HCT116 (cell line): ENCODE data around the gene TRAF3.

Source experiments
- POLR2A ChIP-seq: IDR thresholded peaks from 2 replicates; pipeline ENCODE4 v1.7.0; 2011; ENCODE audit warnings: borderline replicate concordance; ENCODE audit not compliant: insufficient read depth, insufficient read length; ENCODE audit errors: extremely low read depth
- TCF7L2 ChIP-seq: IDR thresholded peaks from 2 replicates; pipeline ENCODE4 v1.7.0; 2011; ENCODE audit warnings: borderline replicate concordance, inconsistent platforms; ENCODE audit not compliant: insufficient read depth, insufficient read length; ENCODE audit errors: extremely low read depth

DNA sequence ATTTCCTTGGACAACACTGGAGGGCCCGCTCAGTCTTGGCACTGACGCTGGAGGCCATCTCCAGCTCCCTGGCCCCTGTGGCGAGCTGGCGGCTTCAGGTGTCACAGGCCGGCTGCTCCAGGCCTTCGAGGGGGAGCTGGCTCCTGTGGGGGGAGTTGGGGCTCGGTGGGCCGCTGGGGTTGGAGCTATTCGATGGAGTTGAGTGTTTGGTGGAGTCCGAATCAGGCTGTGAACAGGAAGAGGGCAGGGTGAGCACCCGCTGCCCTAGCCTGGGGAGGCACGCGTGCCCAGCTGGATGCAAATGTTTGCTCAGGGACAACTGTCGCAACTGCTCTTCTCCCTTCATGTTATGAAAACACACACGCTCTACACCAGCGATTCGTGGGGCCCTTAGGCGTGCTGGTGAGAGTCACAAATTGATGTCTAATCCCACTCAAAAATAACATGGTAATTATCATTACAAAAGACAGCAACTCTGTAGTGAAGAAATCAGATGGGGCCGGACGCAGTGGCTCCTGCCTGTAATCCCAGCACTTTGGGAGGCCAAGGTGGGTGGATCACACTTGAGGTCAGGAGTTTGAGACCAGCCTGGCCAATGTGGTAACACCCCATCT, 156.5 kb downstream of the TRAF3 start:
- TF ChIP-seq TCF7L2 (no peak), POLR2A (no peak)
